Measurements from ENCODE around the gene IFITM5.
"Not testable (repeated sequence)": the region's sequence is repeated elsewhere in the genome, so short reads cannot be mapped to it uniquely, and the experiment has no call there.

Gene IFITM5

GRCh38 chr11:331358-332060 is 32.2 kb upstream of the IFITM5 start:
- Mint-ChIP-seq H3K4me3 (peak overlapping the region; percentile 78 to 80), H3K27me3 (no peaks in the 10 kb centered on the region), H3K27ac (peak overlapping the region in 1 of 2 donors; percentile 27), H3K4me1 (peaks cover 84% of the 10 kb centered on the region), H3K9me3 (no peaks in the 10 kb centered on the region)
- DNase-seq = peak in 1 of 2 donors; percentile 9
- ATAC-seq = no peak

DNA sequence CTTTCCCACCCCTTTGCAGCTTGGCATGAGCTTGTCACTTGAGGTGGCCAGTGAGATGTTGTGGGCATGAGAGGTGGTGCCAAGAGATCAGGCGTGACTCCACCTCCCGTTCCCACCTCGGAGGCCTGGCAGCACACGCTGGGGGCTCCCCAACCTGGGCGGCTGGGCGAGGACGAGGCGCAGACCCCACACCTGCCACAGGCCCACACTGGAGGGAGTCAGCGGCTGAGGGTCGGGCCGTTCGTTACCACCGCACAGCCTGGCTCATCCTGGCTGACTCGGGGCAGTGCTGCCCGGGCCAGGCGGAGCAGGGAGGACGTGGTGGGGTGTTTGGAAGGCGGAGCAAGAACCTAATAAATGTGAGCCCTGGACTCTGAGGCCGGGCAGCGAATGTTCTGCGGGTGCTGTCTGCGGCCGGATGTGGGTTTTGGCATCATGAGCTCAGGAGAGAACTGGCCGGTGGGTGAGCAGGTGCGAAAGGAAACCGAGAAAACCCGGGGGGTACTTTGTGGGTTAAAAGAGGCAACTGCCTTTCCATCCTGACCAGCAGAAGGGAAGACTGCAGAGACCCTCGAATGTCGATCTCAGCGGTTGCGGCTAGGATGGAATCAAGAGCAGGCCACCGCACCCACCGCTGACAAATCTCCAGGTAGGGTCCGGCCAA is 31.5 kb upstream of the IFITM5 start:
- H3K4me1 Mint-ChIP-seq = peaks cover 84% of the 10 kb centered on the region
- no peaks in the 10 kb centered on the region for H3K27me3 Mint-ChIP-seq
- H3K9me3 Mint-ChIP-seq = no peaks in the 10 kb centered on the region
- H3K27ac Mint-ChIP-seq = peak overlapping the region in 1 of 2 donors; percentile 27
- DNase-seq (peak in 1 of 2 donors; percentile 69), ATAC-seq (peak; percentile 10)
- peak overlapping the region; percentile 78 to 80 for H3K4me3 Mint-ChIP-seq

DNA sequence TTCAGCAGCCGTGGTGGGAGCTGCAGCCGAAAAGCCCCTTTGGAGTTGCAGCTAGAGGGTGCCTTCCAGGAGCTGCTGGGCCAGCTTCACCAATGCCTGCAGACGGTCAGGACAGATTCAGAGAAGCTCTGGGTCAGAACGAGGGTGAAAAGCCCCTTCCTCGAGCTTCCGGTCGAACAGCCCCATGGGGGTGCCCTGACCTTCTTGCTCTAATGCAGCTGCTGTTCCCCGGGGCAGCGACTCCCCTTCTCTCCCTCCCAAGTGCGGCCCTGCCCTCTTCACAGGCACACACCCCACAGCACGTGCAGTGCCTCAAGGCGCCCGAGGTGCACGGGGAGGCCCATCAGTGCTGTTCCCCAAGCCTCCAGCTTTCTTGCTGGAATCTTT is 31.0 kb upstream of the IFITM5 start:
- ATAC-seq = no peak
- Mint-ChIP-seq H3K9me3 (no peaks in the 10 kb centered on the region), H3K27me3 (no peaks in the 10 kb centered on the region), H3K4me1 (peaks cover 84% of the 10 kb centered on the region), H3K4me3 (peak overlapping the region; percentile 78 to 80), H3K27ac (peak overlapping the region; percentile 27 to 88)
- no peak for DNase-seq

DNA sequence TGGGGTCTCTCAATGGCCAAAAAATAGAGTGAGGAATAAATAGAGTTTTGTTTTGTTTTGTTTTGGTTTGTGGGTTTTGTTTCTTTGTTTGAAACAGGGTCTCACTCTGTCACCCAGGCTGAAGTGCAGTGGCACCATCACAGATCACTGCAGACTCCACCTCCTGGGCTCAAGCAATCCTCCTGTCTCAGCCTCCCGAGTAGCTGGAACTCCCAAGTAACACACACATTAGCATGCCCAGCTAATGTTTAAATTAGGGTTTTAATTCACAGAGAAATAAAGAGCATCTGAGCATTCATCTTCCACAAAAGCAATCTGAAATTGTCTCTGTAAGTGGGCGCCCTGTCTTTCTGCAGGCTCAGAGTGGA is 30.5 kb upstream of the IFITM5 start:
- Mint-ChIP-seq H3K9me3 (no peaks in the 10 kb centered on the region), H3K27ac (peak overlapping the region; percentile 88 to 95), H3K4me3 (peak overlapping the region; percentile 78 to 80), H3K4me1 (peaks cover 86% of the 10 kb centered on the region), H3K27me3 (no peaks in the 10 kb centered on the region)
- ATAC-seq (no peak), DNase-seq (no peak)

DNA sequence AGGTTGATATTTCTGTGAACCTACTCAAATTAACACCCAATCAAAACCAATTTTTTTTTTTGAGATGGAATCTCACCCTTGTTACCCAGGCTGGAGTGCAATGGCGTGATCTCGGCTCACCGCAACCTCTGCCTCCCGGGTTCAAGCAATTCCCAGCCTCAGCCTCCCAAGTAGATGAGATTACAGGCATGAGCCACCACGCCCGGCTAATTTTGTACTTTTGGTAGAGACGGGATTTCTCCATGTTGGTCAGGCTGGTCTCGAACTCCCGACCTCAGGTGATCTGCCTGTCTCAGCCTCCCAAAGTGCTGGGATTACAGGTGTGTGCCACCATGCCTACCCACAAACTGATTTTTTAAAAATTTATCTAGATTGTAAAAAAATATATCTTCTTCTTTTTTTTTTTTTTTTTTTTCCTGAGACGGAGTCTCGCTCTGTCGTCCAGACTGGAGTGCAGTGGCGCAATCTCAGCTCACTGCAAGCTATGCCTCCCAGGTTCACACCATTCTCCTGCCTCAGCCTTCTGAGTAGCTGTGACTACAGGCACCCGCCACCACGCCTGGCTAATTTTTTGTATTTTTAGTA is 29.3 kb upstream of the IFITM5 start:
- Mint-ChIP-seq H3K4me1 (peaks cover 96% of the 10 kb centered on the region), H3K4me3 (peak overlapping the region; percentile 78 to 80), H3K27ac (peak overlapping the region; percentile 59 to 95)
- not testable (repeated sequence) for DNase-seq, H3K27me3 Mint-ChIP-seq, ATAC-seq, H3K9me3 Mint-ChIP-seq

- no peaks in the 10 kb centered on the region for H3K27me3 Mint-ChIP-seq
- ATAC-seq (no peak), DNase-seq (no peak)
- peak overlapping the region in 1 of 2 donors; percentile 31 for H3K4me3 Mint-ChIP-seq
- peak overlapping the region in 1 of 2 donors; percentile 42 for H3K27ac Mint-ChIP-seq
- H3K9me3 Mint-ChIP-seq = no peaks in the 10 kb centered on the region
- H3K4me1 Mint-ChIP-seq = peaks cover 96% of the 10 kb centered on the region
These were observed 28.7 kb upstream of the IFITM5 start for GRCh38 chr11:328012-328411.

DNA sequence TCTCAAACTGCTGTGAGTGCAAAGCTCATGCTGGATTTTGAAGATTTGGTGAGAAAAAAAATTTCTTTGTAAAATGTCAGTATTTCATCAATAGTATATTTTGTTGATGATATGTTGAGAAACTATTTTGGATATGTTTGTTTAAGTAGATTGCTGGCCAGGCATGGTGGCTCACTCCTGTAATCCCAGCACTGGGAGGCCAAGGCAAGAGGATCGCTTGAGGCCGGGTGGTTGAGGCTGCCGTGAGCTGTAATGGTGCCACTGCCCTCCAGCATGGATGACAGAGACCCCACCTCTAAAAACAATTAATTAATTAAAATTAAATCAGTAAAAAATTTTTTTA is 28.2 kb upstream of the IFITM5 start:
- no peaks in the 10 kb centered on the region for H3K9me3 Mint-ChIP-seq
- DNase-seq = no peak
- no peaks in the 10 kb centered on the region for H3K27me3 Mint-ChIP-seq
- ATAC-seq = no peak
- peak overlapping the region; percentile 88 to 98 for H3K27ac Mint-ChIP-seq
- peaks cover 93% of the 10 kb centered on the region for H3K4me1 Mint-ChIP-seq
- H3K4me3 Mint-ChIP-seq = peak overlapping the region; percentile 82 to 96

GRCh38 chr11:326842-327580 is 27.7 kb upstream of the IFITM5 start:
- DNase-seq = peak; percentile 74 to 91
- peak overlapping the region; percentile 82 to 96 for H3K4me3 Mint-ChIP-seq

GRCh38 chr11:326592-326841 is 27.2 kb upstream of the IFITM5 start:
- Mint-ChIP-seq H3K4me1 (peaks cover 87% of the 10 kb centered on the region), H3K4me3 (peak overlapping the region; percentile 82 to 96), H3K27ac (peak overlapping the region; percentile 94 to 98), H3K27me3 (no peaks in the 10 kb centered on the region), H3K9me3 (no peaks in the 10 kb centered on the region)
- ATAC-seq (peak; percentile 3), DNase-seq (peak in 1 of 2 donors; percentile 36)

More at GRCh38 chr11:326842-327580, 27.7 kb upstream of the IFITM5 start:
- Mint-ChIP-seq H3K9me3 (no peaks in the 10 kb centered on the region), H3K27me3 (no peaks in the 10 kb centered on the region), H3K4me1 (peaks cover 91% of the 10 kb centered on the region), H3K27ac (peak overlapping the region; percentile 94 to 98)
- ATAC-seq = peak; percentile 76

GRCh38 chr11:325796-326591 is 26.7 kb upstream of the IFITM5 start:
- Mint-ChIP-seq H3K27me3 (no peaks in the 10 kb centered on the region), H3K4me1 (peaks cover 82% of the 10 kb centered on the region), H3K4me3 (peak overlapping the region; percentile 82 to 96), H3K27ac (peak overlapping the region; percentile 94 to 98), H3K9me3 (no peaks in the 10 kb centered on the region)
- ATAC-seq = peak; percentile 0
- peak in 1 of 2 donors; percentile 34 for DNase-seq

DNA sequence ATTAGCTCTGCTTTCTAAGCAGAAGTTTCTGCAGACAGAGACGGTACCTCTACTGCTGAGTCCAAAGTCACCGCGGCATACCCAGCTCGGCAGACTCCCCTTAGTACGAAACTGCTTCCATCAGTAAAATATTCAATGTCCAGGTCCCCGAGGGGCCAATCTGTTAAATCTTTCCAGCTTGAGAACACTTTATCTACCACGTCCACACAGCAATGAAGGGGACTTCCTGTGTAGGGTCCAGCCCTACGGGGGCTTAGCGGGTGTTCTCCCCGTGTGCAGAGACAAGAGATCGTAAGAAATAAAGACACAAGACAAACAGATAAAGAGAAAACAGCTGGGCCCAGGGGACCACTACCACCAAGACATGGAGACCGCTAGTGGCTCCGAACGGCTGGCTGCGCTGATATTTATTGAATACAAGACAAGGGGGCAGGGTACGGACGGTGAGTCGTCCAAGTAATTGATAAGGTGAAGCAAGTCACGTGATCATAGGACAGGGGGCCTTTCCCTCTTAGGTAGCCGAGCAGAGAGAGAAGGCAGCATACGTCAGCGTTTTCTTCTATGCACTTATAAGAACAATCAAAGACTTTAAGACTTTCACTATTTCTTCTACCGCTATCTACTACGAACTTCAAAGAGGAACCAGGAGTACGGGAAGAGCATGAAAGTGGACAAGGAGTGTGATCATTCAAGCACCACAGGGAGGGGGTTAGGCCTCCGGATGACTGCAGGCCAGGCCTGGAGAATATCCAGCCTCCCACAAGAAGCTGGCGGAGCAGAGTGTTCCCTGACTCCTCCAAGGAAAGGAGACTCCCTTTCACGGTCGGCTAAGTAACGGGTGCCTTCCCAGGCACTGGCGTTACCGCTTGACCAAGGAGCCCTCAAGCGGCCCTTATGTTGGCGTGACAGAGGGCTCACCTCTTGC is 25.5 kb upstream of the IFITM5 start:
- H3K9me3 Mint-ChIP-seq, H3K27me3 Mint-ChIP-seq, ATAC-seq: not testable (repeated sequence)
- peak in 1 of 2 donors; percentile 10 for DNase-seq
- Mint-ChIP-seq H3K4me3 (peak overlapping the region; percentile 60), H3K27ac (peak overlapping the region in 1 of 2 donors; percentile 35), H3K4me1 (peaks cover 82% of the 10 kb centered on the region)

DNA sequence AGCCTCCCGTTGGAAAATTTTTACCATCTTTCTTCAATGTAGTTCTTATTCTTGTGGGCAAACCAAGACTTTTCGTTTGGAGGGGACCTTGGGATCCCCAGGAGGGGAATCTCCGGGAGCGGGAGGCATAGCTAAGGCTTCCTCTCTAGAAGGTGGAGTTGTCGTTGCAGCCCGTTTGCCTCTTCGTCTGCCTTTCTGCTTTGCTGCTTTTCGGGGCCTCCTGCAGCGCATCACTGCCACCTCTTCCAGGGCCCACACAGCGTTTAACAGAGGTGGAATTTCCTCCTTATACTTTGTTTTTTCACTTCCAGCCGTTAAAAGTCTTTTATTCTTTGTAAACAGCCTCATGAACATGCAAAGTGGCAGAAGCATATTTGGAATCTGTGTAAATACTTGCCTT is 24.8 kb upstream of the IFITM5 start:
- Mint-ChIP-seq H3K4me1 (peaks cover 81% of the 10 kb centered on the region), H3K27ac (no peak overlapping the region), H3K4me3 (peak overlapping the region; percentile 12 to 60), H3K9me3 (no peaks in the 10 kb centered on the region), H3K27me3 (no peaks in the 10 kb centered on the region)
- DNase-seq (peak in 1 of 2 donors; percentile 7), ATAC-seq (no peak)

DNA sequence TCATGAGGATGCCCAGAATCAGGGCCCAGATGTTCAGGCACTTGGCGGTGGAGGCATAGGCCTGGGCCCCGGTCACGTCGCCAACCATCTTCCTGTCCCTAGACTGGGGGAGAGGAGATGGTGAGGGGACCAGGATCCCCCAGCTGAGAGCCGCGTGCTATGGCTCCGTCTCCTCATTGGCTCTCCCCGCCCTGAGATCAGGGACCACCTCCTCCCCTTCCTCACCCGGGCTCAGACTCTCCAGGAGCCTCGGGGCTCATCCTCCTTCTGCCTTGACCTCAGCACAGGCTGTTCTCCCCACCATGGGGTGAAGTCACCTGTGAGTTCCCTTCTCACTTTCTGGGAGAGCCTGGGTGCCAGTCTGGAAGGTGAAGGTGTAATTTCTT is 20.6 kb upstream of the IFITM5 start:
- peak in 1 of 2 donors; percentile 48 for DNase-seq
- H3K9me3 Mint-ChIP-seq, H3K27me3 Mint-ChIP-seq: not testable (repeated sequence)

DNA sequence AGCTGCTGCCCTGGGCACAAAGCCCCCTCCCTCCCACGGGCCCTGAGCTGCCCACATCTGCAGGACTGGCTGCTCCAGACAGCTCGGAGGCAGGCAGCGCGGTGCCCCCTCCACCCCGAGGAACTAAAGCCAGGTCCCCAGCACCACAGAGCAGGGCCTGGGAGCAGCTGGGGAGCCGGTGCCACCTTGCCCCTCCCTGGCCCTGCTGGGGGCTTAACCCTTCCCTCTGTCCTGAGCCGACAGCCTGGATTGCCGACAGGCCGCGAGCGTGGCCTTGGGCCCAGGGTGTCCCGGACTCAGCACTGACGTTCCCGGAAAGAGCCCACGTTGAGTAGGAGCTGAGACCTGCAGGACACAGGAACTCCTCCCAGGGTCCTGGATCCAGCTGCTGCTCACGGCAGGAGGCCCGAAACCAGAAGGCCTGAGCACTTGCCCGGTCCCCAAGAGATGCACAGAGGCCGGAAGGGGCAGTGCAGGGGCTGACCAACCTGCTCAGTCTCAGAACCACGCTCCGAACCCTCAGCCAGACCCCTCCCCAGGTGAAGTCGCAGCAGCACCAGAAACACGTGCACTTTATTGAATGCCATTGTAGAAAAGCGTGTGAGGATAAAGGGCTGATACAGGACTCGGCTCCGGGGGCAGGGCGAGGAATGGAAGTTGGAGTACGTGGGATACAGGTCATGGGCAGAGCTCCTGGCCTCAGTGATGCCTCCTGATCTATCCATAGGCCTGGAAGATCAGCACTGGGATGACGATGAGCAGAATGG is 20.0 kb upstream of the IFITM5 start:
- H3K27me3 Mint-ChIP-seq, H3K9me3 Mint-ChIP-seq: not testable (repeated sequence)
- DNase-seq (peak in 1 of 2 donors; percentile 37), ATAC-seq (peak; percentile 25)
- Mint-ChIP-seq H3K27ac (peak overlapping the region; percentile 84 to 90), H3K4me3 (peak overlapping the region; percentile 85 to 89), H3K4me1 (peaks cover 53% of the 10 kb centered on the region)

More for the DNA sequence above, 20.6 kb upstream of the IFITM5 start:
- Mint-ChIP-seq H3K4me3 (peak overlapping the region; percentile 85 to 89), H3K27ac (peak overlapping the region; percentile 84 to 90), H3K4me1 (peaks cover 59% of the 10 kb centered on the region)
- peak; percentile 37 for ATAC-seq

All from stimulated activated naive CD8-positive, alpha-beta T cell treated with anti-CD3 and anti-CD28 coated beads, Interleukin-15, amount 100 ng/mL, for 72 hours (primary cell).